Colonic mucosa (tissue), 4 donors: ENCODE measurements around the gene GALK1. TPM values are rescaled to one million over a fixed set of nuclear protein-coding genes. Genes with fewer than 3 reads are reported as not detected.
"Not testable (repeated sequence)": the region's sequence is repeated elsewhere in the genome, so short reads cannot be mapped to it uniquely, and the experiment has no call there.

Source experiments
- DNase-seq: peaks from one replicate; pipeline ENCODE4 v3.0.0-alpha.2; 2020
- H3K27ac ChIP-seq: fragments of 200-600 bp; one replicate; pipeline ENCODE4 v1.8.0; 2021
- H3K27me3 ChIP-seq: fragments of 200-600 bp; one replicate; pipeline ENCODE4 v1.8.0; 2021
- H3K36me3 ChIP-seq: fragments of 200-600 bp; one replicate; pipeline ENCODE4 v1.8.0; 2021
- H3K4me1 ChIP-seq: fragments of 200-600 bp; one replicate; pipeline ENCODE4 v1.8.0; 2021; ENCODE audit warnings: mild to moderate bottlenecking
- H3K4me3 ChIP-seq: fragments of 200-600 bp; one replicate; pipeline ENCODE4 v1.8.0; 2021
- H3K9ac ChIP-seq, 2 donors: one replicate each; pipeline ENCODE4 v1.7.0; 2013; ENCODE audit warnings: control low read depth in 2 of 2, low read depth in 2 of 2, low read length in 2 of 2
- H3K9me3 ChIP-seq: fragments of 200-600 bp; one replicate; pipeline ENCODE4 v1.8.0; 2021
- CTCF ChIP-seq: fragments of 200-600 bp; IDR thresholded peaks from one replicate; pipeline ENCODE4 v1.8.0; 2022; ENCODE audit warnings: antibody characterized with exemption, mild to moderate bottlenecking
- intact Hi-C: fragments of 100-400 bp; cut with DNase I; formaldehyde crosslinking; loops from one replicate; pipeline ENCODE4 v1.14.1; 2022
- total RNA-seq, 2 donors: library from RNA; stranded (reverse); fragmentation: NEBNext Ultra II Directional in 1 of 2; extraction: Animal tissue kit (Norgen Biotek cat#: 25700) in 1 of 2; gene quantifications; one replicate each; pipeline ENCODE4 v1.2.1, GENCODE V29; 2021
- donor health status: healthy.
- donor health status: DM: no; HTN: no; CAD: no.
- donor health status: DM: no; HTN: no; CAD: no.

Gene GALK1
- total RNA-seq, 2 donors from 2014 or later: 21.3 to 23.6 TPM

GRCh38 chr17:75779987-75780889 is 15.2 kb upstream of the GALK1 start:
- no peaks in the 10 kb centered on the region for H3K4me1 ChIP-seq
- intact Hi-C loops: no loop called here

GRCh38 chr17:75779250-75779986 is 14.4 kb upstream of the GALK1 start:
- Histone ChIP-seq H3K27ac (peak overlapping the region; percentile 98), H3K36me3 (no peaks in the 10 kb centered on the region), H3K9me3 (no peaks in the 10 kb centered on the region), H3K9ac (peak overlapping the region; percentile 90 to 91), H3K4me3 (peak overlapping the region; percentile 86), H3K4me1 (no peaks in the 10 kb centered on the region), H3K27me3 (no peaks in the 10 kb centered on the region)
- intact Hi-C loops: no loop called here
- TF ChIP-seq CTCF: no peak
- DNase-seq: peak; percentile 97

More at GRCh38 chr17:75779987-75780889, 15.2 kb upstream of the GALK1 start:
- TF ChIP-seq CTCF: no peak
- DNase-seq: no peak
- H3K27me3 ChIP-seq: no peaks in the 10 kb centered on the region
- H3K9me3 ChIP-seq: no peaks in the 10 kb centered on the region
- no peak overlapping the region for H3K4me3 ChIP-seq
- H3K27ac ChIP-seq: peak overlapping the region; percentile 4
- H3K9ac ChIP-seq: peak overlapping the region in 1 of 2 donors; percentile 90
- H3K36me3 ChIP-seq: no peaks in the 10 kb centered on the region

DNA sequence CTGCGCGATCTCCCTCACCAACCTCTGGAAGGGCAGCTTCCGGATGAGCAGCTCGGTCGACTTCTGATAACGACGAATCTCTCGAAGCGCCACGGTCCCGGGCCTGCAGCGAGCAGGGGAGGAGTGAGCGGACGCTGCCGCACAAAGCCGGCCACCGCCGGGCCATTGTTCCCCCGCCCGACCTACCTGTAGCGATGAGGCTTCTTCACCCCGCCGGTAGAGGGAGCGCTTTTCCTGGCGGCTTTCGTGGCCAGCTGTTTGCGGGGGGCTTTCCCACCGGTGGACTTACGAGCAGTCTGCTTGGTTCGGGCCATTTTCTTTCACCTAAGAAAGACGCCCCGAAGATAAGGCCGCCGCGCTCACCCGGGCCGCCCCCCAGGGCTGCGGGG is 13.9 kb upstream of the GALK1 start:
- TF ChIP-seq CTCF: peak; percentile 60
- Histone ChIP-seq H3K36me3 (no peaks in the 10 kb centered on the region), H3K27me3 (no peaks in the 10 kb centered on the region), H3K9me3 (no peaks in the 10 kb centered on the region), H3K9ac (peak overlapping the region; percentile 90 to 91), H3K4me3 (peak overlapping the region; percentile 86), H3K4me1 (no peaks in the 10 kb centered on the region), H3K27ac (peak overlapping the region; percentile 98)
- DNase-seq: peak; percentile 78
- intact Hi-C loops: no loop called here

- Histone ChIP-seq H3K27ac (peak overlapping the region; percentile 98), H3K4me3 (peak overlapping the region; percentile 86), H3K9ac (peak overlapping the region; percentile 90 to 91)
- H3K27me3 ChIP-seq, intact Hi-C loops, H3K4me1 ChIP-seq, DNase-seq, H3K9me3 ChIP-seq, H3K36me3 ChIP-seq: not testable (repeated sequence)
Measured at GRCh38 chr17:75778066-75778860, 13.3 kb upstream of the GALK1 start.

GRCh38 chr17:75777296-75777922 is 12.4 kb upstream of the GALK1 start:
- DNase-seq: no peak
- no peaks in the 10 kb centered on the region for H3K4me1 ChIP-seq

More at GRCh38 chr17:75777296-75777922, 12.4 kb upstream of the GALK1 start:
- intact Hi-C loops: no loop called here
- Histone ChIP-seq H3K36me3 (no peaks in the 10 kb centered on the region), H3K9ac (peak overlapping the region; percentile 38 to 39), H3K4me3 (peak overlapping the region; percentile 86), H3K27me3 (no peaks in the 10 kb centered on the region), H3K9me3 (no peaks in the 10 kb centered on the region), H3K27ac (peak overlapping the region; percentile 12)
- TF ChIP-seq CTCF: no peak
